Caco-2 (cell line): Measurements from ENCODE around the gene ADCY5. TPM values are rescaled to one million over a fixed set of nuclear protein-coding genes. Genes with fewer than 3 reads are reported as not detected.

ENCODE experiments used
- BruUV-seq: library from RNA; stranded (reverse); fragments of 400-500 nt; replicated peaks from 2 replicates; lab custom pipeline; 2021; lab: Mats Ljungman, UMichigan
- CTCF ChIA-PET: fragments of 300-600 bp; sonication (Branson Sonifier 250); formaldehyde crosslinking; loops from one replicate; lab custom pipeline; 2022; ENCODE audit warnings: antibody characterized with exemption; lab: Charles Lee
- POLR2A ChIA-PET: fragments of 300-600 bp; sonication (Branson Sonifier 250); formaldehyde crosslinking; loops from one replicate; lab custom pipeline; 2022; ENCODE audit warnings: antibody characterized with exemption; lab: Charles Lee
- DNase-seq, 2 experiments: peaks; one replicate each; pipeline versions ENCODE4 v3.0.0 to v3.0.0-alpha.2; 2020 to 2022
- H3K27me3 ChIP-seq: replicated peaks from 2 replicates; pipeline ENCODE4 v1.6.0; 2011; ENCODE audit warnings: low read length; ENCODE audit not compliant: control insufficient read depth, insufficient read depth
- H3K36me3 ChIP-seq: 2 replicates; pipeline ENCODE4 v1.5.1; 2011; ENCODE audit warnings: low read length; ENCODE audit not compliant: control insufficient read depth, insufficient read depth
- H3K4me1 ChIP-seq: fragments of 250-450 bp; sonication (Bioruptor Pico); 2 replicates; pipeline ENCODE4 v1.5.1; 2020; ENCODE audit warnings: mild to moderate bottlenecking
- H3K4me3 ChIP-seq: 2 replicates; pipeline ENCODE4 v1.5.1; 2011; ENCODE audit warnings: low read depth, mild to moderate bottlenecking, control low read depth, low read length
- H3K9me3 ChIP-seq: fragments of 250-450 bp; sonication (Bioruptor Pico); 2 replicates; pipeline ENCODE4 v1.5.1; 2020; ENCODE audit warnings: mild to moderate bottlenecking, moderate library complexity
- H3K27ac Mint-ChIP-seq: one replicate; pipeline ENCODE4 v1.8.0; 2022; ENCODE audit warnings: mixed read lengths; ENCODE audit not compliant: unreplicated experiment
- H3K27me3 Mint-ChIP-seq: one replicate; pipeline ENCODE4 v1.8.0; 2022; ENCODE audit warnings: mixed read lengths; ENCODE audit not compliant: insufficient read depth, unreplicated experiment
- H3K36me3 Mint-ChIP-seq: one replicate; pipeline ENCODE4 v1.8.0; 2022; ENCODE audit warnings: mild to moderate bottlenecking, mixed read lengths; ENCODE audit not compliant: insufficient read depth, unreplicated experiment
- H3K4me1 Mint-ChIP-seq: one replicate; pipeline ENCODE4 v1.8.0; 2022; ENCODE audit warnings: low read depth, mixed read lengths; ENCODE audit not compliant: unreplicated experiment
- H3K4me3 Mint-ChIP-seq: one replicate; pipeline ENCODE4 v1.8.0; 2022; ENCODE audit warnings: mild to moderate bottlenecking, moderate library complexity, mixed read lengths; ENCODE audit not compliant: unreplicated experiment
- H3K9me3 Mint-ChIP-seq: one replicate; pipeline ENCODE4 v1.8.0; 2022; ENCODE audit warnings: mixed read lengths; ENCODE audit not compliant: unreplicated experiment
- intact Hi-C: fragments of 100-400 bp; cut with micrococcal nuclease; formaldehyde crosslinking; loops from one replicate; pipeline ENCODE4 v1.10.0; 2022; ENCODE audit not compliant: unreplicated experiment
- total RNA-seq: library from RNA; stranded (reverse); gene quantifications from 2 replicates; pipeline ENCODE4 v1.2.3, GENCODE V29; 2022
- TF ChIP-seq, protein P1 (sequence below), 2 experiments: fragments of 200-600 bp in 1 of 2; IDR thresholded peaks; 1 replicate in 1 of 2; 2 replicates in 1 of 2; pipeline versions ENCODE4 v1.5.1 to v1.8.0; 2011 to 2022; ENCODE audit warnings: antibody characterized with exemption in 1 of 2, control low read depth in 1 of 2, inconsistent platforms in 1 of 2, low read depth in 1 of 2, low read length in 1 of 2, mild to moderate bottlenecking in 1 of 2, moderate library complexity in 1 of 2; ENCODE audit not compliant: insufficient read depth in 1 of 2, severe bottlenecking in 1 of 2, unreplicated experiment in 1 of 2

The ADCY5 gene
- total RNA-seq, 1 experiment from 2014 or later, result 0.91 TPM

DNA sequence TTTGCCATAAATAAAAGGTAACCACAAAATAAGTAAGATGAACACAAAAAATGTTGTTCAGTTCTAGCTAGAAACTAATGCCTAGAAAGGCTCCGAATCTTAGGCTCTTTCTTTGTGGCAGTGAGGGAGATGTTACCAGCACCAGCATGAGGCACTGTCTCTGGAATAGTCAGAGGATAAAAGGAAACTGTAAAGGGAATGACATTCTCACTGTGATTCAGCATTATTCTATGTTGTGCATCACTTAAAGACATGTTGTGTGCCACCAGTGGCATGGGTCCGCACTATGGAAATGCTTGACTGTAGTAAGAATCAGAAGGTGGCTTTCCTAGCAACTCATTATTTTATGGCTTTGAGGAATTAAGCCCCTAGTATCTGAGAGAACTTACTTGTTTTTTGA is 176.3 kb downstream of the ADCY5 start:
- Mint-ChIP-seq H3K9me3 (no peaks in the 10 kb centered on the region), H3K4me3 (no peak overlapping the region), H3K36me3 (no peaks in the 10 kb centered on the region), H3K27me3 (no peaks in the 10 kb centered on the region), H3K27ac (no peak overlapping the region), H3K4me1 (no peaks in the 10 kb centered on the region)
- no peaks in the 10 kb centered on the region for H3K36me3 ChIP-seq
- no TSS peak for BruUV-seq
- H3K27me3 ChIP-seq, result no peaks in the 10 kb centered on the region
- DNase-seq, result no peak
- TF ChIP-seq, protein P1, sequence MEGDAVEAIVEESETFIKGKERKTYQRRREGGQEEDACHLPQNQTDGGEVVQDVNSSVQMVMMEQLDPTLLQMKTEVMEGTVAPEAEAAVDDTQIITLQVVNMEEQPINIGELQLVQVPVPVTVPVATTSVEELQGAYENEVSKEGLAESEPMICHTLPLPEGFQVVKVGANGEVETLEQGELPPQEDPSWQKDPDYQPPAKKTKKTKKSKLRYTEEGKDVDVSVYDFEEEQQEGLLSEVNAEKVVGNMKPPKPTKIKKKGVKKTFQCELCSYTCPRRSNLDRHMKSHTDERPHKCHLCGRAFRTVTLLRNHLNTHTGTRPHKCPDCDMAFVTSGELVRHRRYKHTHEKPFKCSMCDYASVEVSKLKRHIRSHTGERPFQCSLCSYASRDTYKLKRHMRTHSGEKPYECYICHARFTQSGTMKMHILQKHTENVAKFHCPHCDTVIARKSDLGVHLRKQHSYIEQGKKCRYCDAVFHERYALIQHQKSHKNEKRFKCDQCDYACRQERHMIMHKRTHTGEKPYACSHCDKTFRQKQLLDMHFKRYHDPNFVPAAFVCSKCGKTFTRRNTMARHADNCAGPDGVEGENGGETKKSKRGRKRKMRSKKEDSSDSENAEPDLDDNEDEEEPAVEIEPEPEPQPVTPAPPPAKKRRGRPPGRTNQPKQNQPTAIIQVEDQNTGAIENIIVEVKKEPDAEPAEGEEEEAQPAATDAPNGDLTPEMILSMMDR (IDR thresholded peaks at IDR 0.05; ENCODE audit: insufficient read depth in 1 of 2, low read depth in 1 of 2, low read length in 1 of 2, severe bottlenecking in 1 of 2, unreplicated experiment in 1 of 2), result no peak
- no peaks in the 10 kb centered on the region for H3K9me3 ChIP-seq
- H3K4me3 ChIP-seq, result no peak overlapping the region
- intact Hi-C loops, result no loop called here
- ChIA-PET CTCF (no interaction called here), POLR2A (no interaction called here)
- no peaks in the 10 kb centered on the region for H3K4me1 ChIP-seq

DNA sequence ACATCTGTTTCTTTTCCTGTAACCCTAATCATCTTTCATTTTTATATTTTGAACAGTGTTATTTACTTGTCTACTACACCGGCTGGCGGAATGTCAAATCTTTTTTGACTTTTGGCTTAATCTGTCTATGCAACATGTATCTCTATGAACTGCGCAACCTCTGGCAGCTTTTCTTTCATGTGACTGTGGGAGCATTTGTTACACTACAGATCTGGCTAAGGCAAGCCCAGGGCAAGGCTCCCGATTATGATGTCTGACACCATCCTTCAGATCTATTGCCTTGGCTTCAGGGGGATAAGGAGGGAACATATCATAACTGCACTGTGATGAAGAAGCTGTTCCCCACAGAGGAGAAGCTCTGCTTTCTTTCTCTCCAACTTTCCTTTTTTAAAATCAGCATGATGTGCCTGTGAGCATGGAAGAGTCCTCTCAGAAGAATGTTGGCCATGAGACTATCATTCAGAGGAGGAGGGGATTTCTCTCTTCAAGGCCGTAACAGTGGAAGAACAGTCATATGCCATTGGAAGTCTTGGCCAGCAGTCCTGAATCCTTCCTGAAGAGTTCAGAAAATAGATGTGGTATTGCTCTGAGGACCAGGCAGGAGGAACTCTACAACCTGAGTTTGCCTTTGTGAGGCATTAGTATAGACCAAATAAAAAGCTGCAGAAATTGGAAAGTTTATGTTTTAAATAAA is 177.3 kb downstream of the ADCY5 start:
- Mint-ChIP-seq H3K4me3 (no peak overlapping the region), H3K4me1 (no peaks in the 10 kb centered on the region), H3K36me3 (peaks cover 6% of the 10 kb centered on the region), H3K9me3 (no peaks in the 10 kb centered on the region), H3K27me3 (no peaks in the 10 kb centered on the region), H3K27ac (no peak overlapping the region)
- POLR2A ChIA-PET, result no interaction called here
- no peak overlapping the region for H3K4me3 ChIP-seq
- no peaks in the 10 kb centered on the region for H3K9me3 ChIP-seq
- no TSS peak for BruUV-seq
- TF ChIP-seq, protein P1 (IDR thresholded peaks at IDR 0.05; ENCODE audit: insufficient read depth in 1 of 2, low read depth in 1 of 2, low read length in 1 of 2, severe bottlenecking in 1 of 2, unreplicated experiment in 1 of 2), result no peak
- no peaks in the 10 kb centered on the region for H3K4me1 ChIP-seq
- no peak for DNase-seq
- CTCF ChIA-PET, result interaction anchor here (0.6 kb wide), 1 partner anchor 11 kb away, joined by 3 read pairs; no protein-coding TSS in a partner anchor
- no peaks in the 10 kb centered on the region for H3K36me3 ChIP-seq
- H3K27me3 ChIP-seq, result no peaks in the 10 kb centered on the region
- intact Hi-C loops, result no loop called here

DNA sequence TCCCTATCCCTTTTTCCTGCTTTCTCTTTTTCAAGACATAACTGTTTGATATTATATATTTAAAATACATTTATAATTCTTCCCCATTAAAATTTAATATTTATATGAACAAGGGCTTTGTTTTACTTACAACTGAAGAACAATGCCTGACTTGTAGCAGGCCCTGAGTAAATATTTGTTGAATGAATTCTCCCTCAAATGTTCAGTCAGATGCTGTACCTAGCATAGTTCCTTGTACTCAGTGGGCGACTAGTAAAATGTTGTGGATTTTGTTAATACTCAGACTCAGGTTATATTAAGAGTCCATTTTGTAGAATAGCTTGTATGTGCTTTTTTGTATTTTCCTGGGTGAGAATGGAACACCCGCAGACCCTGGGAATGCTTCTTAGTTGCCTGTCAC is 178.1 kb downstream of the ADCY5 start:
- Mint-ChIP-seq H3K27me3 (no peaks in the 10 kb centered on the region), H3K9me3 (no peaks in the 10 kb centered on the region), H3K4me3 (no peak overlapping the region), H3K36me3 (peaks cover 6% of the 10 kb centered on the region), H3K27ac (no peak overlapping the region), H3K4me1 (no peaks in the 10 kb centered on the region)
- no TSS peak for BruUV-seq
- DNase-seq, result no peak
- H3K36me3 ChIP-seq, result no peaks in the 10 kb centered on the region
- no peaks in the 10 kb centered on the region for H3K4me1 ChIP-seq
- ChIA-PET POLR2A (no interaction called here), CTCF (no interaction called here)
- intact Hi-C loops, result no loop called here
- no peaks in the 10 kb centered on the region for H3K9me3 ChIP-seq
- no peaks in the 10 kb centered on the region for H3K27me3 ChIP-seq
- TF ChIP-seq, protein P1 (IDR thresholded peaks at IDR 0.05; ENCODE audit: insufficient read depth in 1 of 2, low read depth in 1 of 2, low read length in 1 of 2, severe bottlenecking in 1 of 2, unreplicated experiment in 1 of 2), result no peak
- H3K4me3 ChIP-seq, result no peak overlapping the region
